GM18498 (cell line): ENCODE data around the gene FRMPD2.
"Not testable (repeated sequence)": the region's sequence is repeated elsewhere in the genome, so short reads cannot be mapped to it uniquely, and the experiment has no call there.

Source experiments
- ATAC-seq: cut with Tn5 transposase; IDR thresholded peaks from one replicate; pipeline ENCODE4 v1.9.1; 2021; ENCODE audit warnings: mild to moderate bottlenecking, moderate library complexity; ENCODE audit not compliant: unreplicated experiment

The FRMPD2 gene

GRCh38 chr10:48140949-48141348 is 133.5 kb downstream of the FRMPD2 start:
- ATAC-seq: not testable (repeated sequence)

DNA sequence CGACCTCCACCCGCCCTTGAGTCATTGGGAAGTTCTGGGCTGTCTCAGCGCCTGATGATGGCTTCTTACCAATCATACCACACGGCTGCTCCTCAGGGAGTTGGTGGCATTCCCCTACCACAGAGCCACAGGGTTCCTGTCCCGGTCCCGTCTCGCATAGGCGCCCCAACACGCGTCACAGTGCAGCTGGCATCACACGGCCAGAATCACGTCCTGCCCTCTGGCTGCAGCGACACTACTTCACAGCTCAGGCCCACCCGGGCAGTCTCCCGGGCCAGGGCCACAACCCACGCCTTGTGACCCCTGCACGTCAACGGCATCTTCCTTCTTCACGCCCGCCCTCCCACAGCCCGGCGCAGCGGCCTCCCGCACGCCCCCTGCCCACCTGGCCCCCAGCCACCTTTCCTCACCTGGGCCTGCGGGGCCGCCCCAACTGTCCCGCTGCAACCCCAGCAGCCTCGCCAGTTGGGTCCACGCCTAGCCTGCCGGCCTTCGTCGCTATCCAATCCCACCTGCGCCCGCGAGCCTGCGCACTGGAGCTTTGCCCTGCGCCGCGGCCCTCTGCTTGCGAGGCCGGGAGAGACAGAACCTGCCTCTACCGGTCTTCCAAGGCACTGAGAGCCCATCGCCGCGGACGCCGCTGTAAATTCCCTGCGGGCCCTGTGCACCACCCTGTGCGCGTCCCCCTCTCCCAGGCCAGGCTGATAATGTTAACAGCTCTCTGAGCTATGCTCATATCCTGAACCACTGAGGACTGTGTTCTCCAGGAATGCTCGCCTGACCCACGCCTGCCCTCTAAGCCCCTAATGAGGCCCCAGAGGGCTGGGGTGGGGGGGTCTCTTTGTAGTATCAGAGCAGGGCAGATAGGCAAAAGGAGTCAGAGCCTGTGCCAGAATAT is 134.3 kb downstream of the FRMPD2 start:
- not testable (repeated sequence) for ATAC-seq

GRCh38 chr10:48128954-48129353 is 145.5 kb downstream of the FRMPD2 start:
- ATAC-seq: not testable (repeated sequence)

- ATAC-seq: not testable (repeated sequence)
These were observed 148.2 kb downstream of the FRMPD2 start for GRCh38 chr10:48126251-48126650.

DNA sequence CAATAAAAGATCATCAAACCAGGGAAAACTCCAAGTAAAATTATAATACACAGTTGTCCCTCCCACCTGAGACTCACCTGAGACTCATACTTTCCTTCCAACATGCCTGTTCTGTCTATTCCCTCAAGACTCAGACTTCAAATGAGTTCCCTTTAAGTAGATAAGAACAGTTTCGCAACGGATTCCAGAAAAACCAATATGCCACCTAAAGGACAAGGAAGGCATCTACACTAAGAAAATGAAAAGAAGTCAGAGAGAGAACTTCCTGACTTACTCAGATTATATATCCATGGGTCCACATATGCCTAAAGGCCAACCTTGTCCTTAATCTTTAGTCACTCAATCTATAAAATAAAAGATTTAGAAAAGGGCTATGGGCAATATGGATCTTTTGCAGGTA is 148.9 kb downstream of the FRMPD2 start:
- ATAC-seq: not testable (repeated sequence)

DNA sequence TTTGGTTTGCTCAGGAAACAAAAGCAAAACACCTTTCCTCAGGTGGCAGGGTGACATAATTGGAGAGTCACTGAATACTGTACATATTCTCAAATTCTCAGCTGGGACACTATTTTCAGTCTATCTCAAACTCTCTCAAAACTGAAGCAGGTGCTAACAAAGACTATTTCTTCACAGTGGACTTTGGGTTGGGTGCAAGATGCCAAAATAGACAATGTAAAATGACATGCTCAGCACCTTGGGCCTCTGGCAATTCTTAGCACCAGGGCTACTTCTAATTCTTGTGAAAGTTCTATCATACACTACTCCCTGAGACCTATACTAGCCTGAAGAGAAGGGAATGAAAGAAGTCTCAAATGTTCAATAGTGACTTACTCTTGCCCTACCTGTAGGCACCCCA is 151.9 kb downstream of the FRMPD2 start:
- not testable (repeated sequence) for ATAC-seq

DNA sequence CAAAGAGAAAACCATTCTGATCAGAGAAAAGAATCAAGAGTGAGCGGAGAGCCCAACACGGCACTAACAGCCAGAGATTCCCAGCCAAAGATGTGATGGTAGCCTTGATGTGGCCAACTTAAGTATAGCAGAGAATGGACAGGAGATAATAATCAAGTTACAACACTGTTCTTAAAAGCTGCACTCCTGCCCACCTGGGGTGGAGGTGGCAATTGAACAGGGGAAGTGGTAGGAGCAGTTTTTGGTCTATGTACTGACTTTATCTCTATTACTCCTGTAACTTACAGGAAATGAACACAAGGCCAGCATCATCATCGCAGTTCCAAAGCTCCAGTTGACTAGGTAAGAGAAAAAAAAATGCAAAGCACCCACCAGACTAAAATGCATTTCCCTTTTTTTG is 164.2 kb downstream of the FRMPD2 start:
- not testable (repeated sequence) for ATAC-seq
